HepG2 (cell line): Measurements from ENCODE around the gene FAH. TPM values are rescaled to one million over a fixed set of nuclear protein-coding genes. Genes with fewer than 3 reads are reported as not detected.

Experiments
- ATAC-seq: fragments of 200-7000 bp; cut with Tn5 transposase; 3 replicates; pipeline ENCODE4 v1.9.1; 2020; ENCODE audit warnings: mild to moderate bottlenecking, moderate library complexity
- BruUV-seq: library from RNA; stranded (reverse); fragments of 400-500 nt; replicated peaks from 2 replicates; lab custom pipeline; 2021; lab: Mats Ljungman, UMichigan
- CTCF ChIA-PET: fragments of 300-600 bp; formaldehyde crosslinking; extraction: SDS; loops from one replicate; lab custom pipeline; 2021; ENCODE audit warnings: low total read pairs, inconsistent platforms, low intra/inter-chr PET ratio; lab: Yijun Ruan, JAX
- POLR2A ChIA-PET: fragments of 350-600 bp; sonication (Branson Sonifier 250); formaldehyde crosslinking; loops from one replicate; lab custom pipeline; 2020; ENCODE audit warnings: antibody characterized with exemption, inconsistent platforms; lab: Yijun Ruan, JAX
- DNase-seq: peaks from one replicate; pipeline ENCODE4 v3.0.0-alpha.2; 2015; ENCODE audit warnings: low spot score
- FAIRE-seq: peaks from 3 replicates; lab custom pipeline; 2011; peaks lifted over from hg19 to GRCh38; lab: Jason Lieb, UNC
- H2AFZ ChIP-seq: one replicate; pipeline ENCODE4 v1.6.1; 2011; ENCODE audit warnings: low read length, inconsistent platforms
- H3K27ac ChIP-seq: fragments of 300-600 bp; 3 replicates; pipeline ENCODE4 v1.8.0; 2011; ENCODE audit warnings: mixed run types, mild to moderate bottlenecking, mixed read lengths, low read length, inconsistent platforms; ENCODE audit not compliant: insufficient read depth; ENCODE audit errors: extremely low read length
- H3K27me3 ChIP-seq, 2 experiments: fragments of 200-600 bp in 1 of 2; 2 replicates in 1 of 2; 3 replicates in 1 of 2; pipeline versions ENCODE4 v1.6.0 to v1.8.0; 2011; ENCODE audit warnings: low read length in 2 of 2, mild to moderate bottlenecking in 2 of 2, moderate library complexity in 2 of 2, inconsistent platforms in 1 of 2; ENCODE audit not compliant: insufficient read depth in 2 of 2, control insufficient read depth in 1 of 2
- H3K36me3 ChIP-seq, 2 experiments: fragments of 200-600 bp in 1 of 2; replicated peaks in 1 of 2; 2 replicates in 1 of 2; 3 replicates in 1 of 2; pipeline versions ENCODE4 v1.5.1 to v1.8.0; 2011; ENCODE audit warnings: low read length in 2 of 2, inconsistent platforms in 1 of 2; ENCODE audit not compliant: insufficient read depth in 2 of 2, control insufficient read depth in 1 of 2
- H3K4me1 ChIP-seq: 2 replicates; pipeline ENCODE4 v1.5.1; 2012; ENCODE audit warnings: low read length, inconsistent platforms; ENCODE audit not compliant: insufficient read depth
- H3K4me2 ChIP-seq: 2 replicates; pipeline ENCODE4 v1.6.0; 2011; ENCODE audit warnings: low read depth, low read length, inconsistent platforms
- H3K4me3 ChIP-seq, 3 experiments: fragments of 200-600 bp in 1 of 3; sonication (generic), shearing (Covaris generic) in 1 of 3; replicated peaks in 1 of 3; 2 replicates each; pipeline ENCODE4 v1.5.1; 2011 to 2016; ENCODE audit warnings: low read length in 3 of 3, inconsistent platforms in 2 of 3, low read depth in 2 of 3, mild to moderate bottlenecking in 2 of 3, control low read depth in 1 of 3, mixed read lengths in 1 of 3; ENCODE audit not compliant: insufficient read depth in 1 of 3
- H3K79me2 ChIP-seq: one replicate; pipeline ENCODE4 v1.6.1; 2011; ENCODE audit warnings: low read length, inconsistent platforms; ENCODE audit not compliant: insufficient read depth
- H3K9ac ChIP-seq: 2 replicates; pipeline ENCODE4 v1.6.0; 2011; ENCODE audit warnings: mild to moderate bottlenecking, low read depth, low read length, inconsistent platforms; ENCODE audit not compliant: insufficient read depth
- H3K9me3 ChIP-seq: 2 replicates; pipeline ENCODE4 v1.5.1; 2012; ENCODE audit warnings: mild to moderate bottlenecking, low read length
- H4K20me1 ChIP-seq: 2 replicates; pipeline ENCODE4 v1.6.0; 2011; ENCODE audit warnings: inconsistent platforms, mild to moderate bottlenecking, low read length, moderate library complexity; ENCODE audit not compliant: insufficient read depth
- CERS6 ChIP-seq: sonication (generic); formaldehyde crosslinking; IDR thresholded peaks from 2 replicates; pipeline ENCODE4 v1.5.0; 2020; ENCODE audit warnings: missing genetic modification reagents
- E2F2 ChIP-seq: sonication (generic); formaldehyde crosslinking; IDR thresholded peaks from 2 replicates; pipeline ENCODE4 v1.4.0; 2020; ENCODE audit warnings: missing genetic modification reagents, borderline replicate concordance
- NR2F1 ChIP-seq, 2 experiments: fragments of 450-650 bp in 1 of 2; formaldehyde crosslinking in 1 of 2; IDR thresholded peaks; 2 replicates each; pipeline versions ENCODE4 v1.5.0 to v1.6.1; 2016 to 2020; ENCODE audit warnings: mild to moderate bottlenecking in 1 of 2, missing compliant biosample characterization in 1 of 2, missing genetic modification reagents in 1 of 2, moderate library complexity in 1 of 2
- ZBTB7B ChIP-seq: sonication (generic); formaldehyde crosslinking; IDR thresholded peaks from 2 replicates; pipeline ENCODE4 v1.4.0; 2020; ENCODE audit warnings: missing genetic modification reagents
- ZNF263 ChIP-seq: sonication (generic); formaldehyde crosslinking; IDR thresholded peaks from 2 replicates; pipeline ENCODE4 v1.4.0; 2020; ENCODE audit warnings: missing genetic modification reagents
- ZSCAN20 ChIP-seq: sonication (generic); formaldehyde crosslinking; IDR thresholded peaks from 2 replicates; pipeline ENCODE4 v1.4.0; 2020; ENCODE audit warnings: missing genetic modification reagents, mild to moderate bottlenecking, borderline replicate concordance
- WGBS: methylation state at CpG from one replicate; pipeline ENCODE4 v1.1.6; 2017; ENCODE audit warnings: low lambda C conversion rate; 5-methylcytosine and 5-hydroxymethylcytosine counted together
- in situ Hi-C: cut with HindIII; loops from 2 replicates; pipeline ENCODE4 v1.10.0; 2017; ENCODE audit warnings: low pct_unique_long_range_greater_than_20kb; ENCODE audit not compliant: extremely low pct_ligation_motif_present
- intact Hi-C: fragments of 100-400 bp; cut with micrococcal nuclease; formaldehyde crosslinking; loops from one replicate; pipeline ENCODE4 v1.10.0; 2022; ENCODE audit not compliant: unreplicated experiment
- polyA plus RNA-seq, 8 experiments: library from polyadenylated mRNA; depleted of rRNA in 3 of 8; stranded (reverse) in 7 of 8; unstranded in 1 of 8; fragments of >200 nt; fragmentation: Illumina TruSeq in 4 of 8; extraction: Trizol in 4 of 8; gene quantifications; 2 replicates each; pipeline versions ENCODE4 v1.2.1 to v1.2.3, GENCODE V29; 2011 to 2016; ENCODE audit warnings: low read depth in 4 of 8, missing spikeins in 1 of 8, mixed read lengths in 1 of 8; ENCODE audit not compliant: insufficient read depth in 1 of 8
- total RNA-seq, 5 experiments: library from RNA; depleted of rRNA; stranded (reverse); fragments of >200 nt; fragmentation: Illumina TruSeq; extraction: Trizol; gene quantifications; 2 replicates each; pipeline ENCODE4 v1.2.3, GENCODE V29; 2016; ENCODE audit warnings: low read depth in 1 of 5

Gene FAH
- total and polyA plus RNA-seq, 2 of the 13 experiments (the other 11 are each of a cell fraction or from before 2014, with no cell fraction given) = 36.6 to 75.0 TPM

- no peak for TF ChIP-seq CERS6 (CRISPR knock-in tag)
Measured at GRCh38 chr15:80141916-80142598, 10.7 kb upstream of the FAH start (continued).

- in situ Hi-C loops = no loop called here
- Histone ChIP-seq H3K36me3 (no peaks in the 10 kb centered on the region), H3K4me2 (no peak overlapping the region), H3K27me3 (no peaks in the 10 kb centered on the region), H3K4me1 (peaks cover 6% of the 10 kb centered on the region; the same call in 1 of the 2 replicates), H3K4me3 (no peak overlapping the region), H3K9me3 (no peaks in the 10 kb centered on the region), H2AFZ (no peak overlapping the region), H3K27ac (no peak overlapping the region), H3K9ac (no peak overlapping the region), H4K20me1 (no peaks in the 10 kb centered on the region), H3K79me2 (no peaks in the 10 kb centered on the region)
- no peak for ATAC-seq
- WGBS = 90% methylated on average over 5 of the region's 5 CpGs
- ChIA-PET CTCF (no interaction called here), POLR2A (no interaction called here)
- DNase-seq = no peak
- BruUV-seq = no TSS peak
- no peak for FAIRE-seq
- intact Hi-C loops = no loop called here
- TF ChIP-seq E2F2 (CRISPR knock-in tag) = no peak
- TF ChIP-seq ZSCAN20 (CRISPR knock-in tag) = no peak
- no peak for TF ChIP-seq ZNF263
- TF ChIP-seq ZBTB7B = no peak
- TF ChIP-seq NR2F1 (CRISPR knock-in tag; IDR thresholded peaks at IDR 0.05) = no peak
Measured at GRCh38 chr15:80142646-80143045, 10.2 kb upstream of the FAH start.
